Lower leg skin (tissue), 4 donors: ENCODE results near the gene CFAP74. TPM values are rescaled to one million over a fixed set of nuclear protein-coding genes. Genes with fewer than 3 reads are reported as not detected.

ENCODE experiments used
- DNase-seq, 2 donors: peaks; one replicate each; pipeline ENCODE4 v3.0.0-alpha.2; 2019; ENCODE audit warnings: low spot score in 2 of 2
- H3K4me3 ChIP-seq: fragments of 200-600 bp; sonication (generic); 2 replicates; pipeline ENCODE4 v1.5.1; 2017; ENCODE audit warnings: mild to moderate bottlenecking, low read depth; ENCODE audit not compliant: poor library complexity, severe bottlenecking
- POLR2A ChIP-seq, 2 donors: fragments of 450-650 bp; IDR thresholded peaks; one replicate each; pipeline ENCODE4 v1.6.1; 2016 to 2017; ENCODE audit warnings: antibody characterized with exemption in 2 of 2, mild to moderate bottlenecking in 1 of 2, moderate library complexity in 1 of 2
- WGBS, 2 donors: methylation state at CpG; one replicate each; pipeline ENCODE4 v1.1.5; 2018; 5-methylcytosine and 5-hydroxymethylcytosine counted together
- intact Hi-C: fragments of 100-400 bp; cut with DNase I; formaldehyde crosslinking; loops from one replicate; pipeline ENCODE4 v1.15.0; 2023; ENCODE audit warnings: low total_unique reads
- total RNA-seq, 4 donors: library from RNA; depleted of rRNA; stranded (reverse); fragments of >200 nt; gene quantifications; one replicate each; pipeline ENCODE4 v1.1.0, GENCODE V29; 2016
- TF ChIP-seq, protein P1 (sequence below), 3 donors: fragments of 450-650 bp; IDR thresholded peaks; one replicate each; pipeline ENCODE4 v1.5.1; 2016; ENCODE audit warnings: antibody characterized with exemption in 3 of 3, mild to moderate bottlenecking in 3 of 3, moderate library complexity in 2 of 3

CFAP74 gene
- under 1 TPM in 1 of 4 donors, not detected in 3; 0.10 TPM for total RNA-seq

DNA sequence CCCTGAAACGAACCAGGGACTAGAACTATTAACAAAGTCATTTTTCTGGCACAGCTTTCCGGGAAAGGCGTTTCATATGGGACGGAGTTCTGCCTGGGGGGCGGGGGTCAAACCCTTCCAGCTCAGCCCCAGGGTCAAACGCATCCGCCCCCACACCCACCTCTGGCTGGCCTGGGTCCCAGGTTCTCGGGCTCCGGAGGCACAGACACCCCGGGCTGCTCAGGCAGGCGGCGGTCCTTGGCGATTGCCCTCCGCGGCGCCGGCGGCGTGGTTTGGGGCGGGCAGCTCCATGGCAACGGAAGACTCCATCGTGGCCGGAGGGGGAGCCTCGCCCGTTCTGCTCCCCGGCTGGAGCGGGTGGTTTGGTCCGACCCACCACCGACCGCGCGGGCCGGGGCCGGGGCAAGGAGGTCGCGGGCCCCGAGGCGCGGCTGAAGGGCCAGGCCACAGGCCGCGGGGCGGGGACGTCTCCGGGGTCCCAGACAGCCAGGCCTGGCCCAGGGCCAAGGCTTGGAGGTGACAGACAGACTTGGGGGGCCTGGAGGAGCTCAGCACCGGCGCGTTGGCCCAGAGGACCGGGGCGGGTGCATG lies at the start of gene CFAP74:
Gene CFAP74 (minus strand): TSS at position 246 of the 591 bp plus-strand sequence. CDS start 12,830 bp downstream, outside the sequence.
- WGBS, 2 donors: 12 to 20% methylated on average over 21 to 22 of the region's 49 CpGs
- no peak within 1 kb of the TSS for H3K4me3 ChIP-seq
- TF ChIP-seq, protein P1, sequence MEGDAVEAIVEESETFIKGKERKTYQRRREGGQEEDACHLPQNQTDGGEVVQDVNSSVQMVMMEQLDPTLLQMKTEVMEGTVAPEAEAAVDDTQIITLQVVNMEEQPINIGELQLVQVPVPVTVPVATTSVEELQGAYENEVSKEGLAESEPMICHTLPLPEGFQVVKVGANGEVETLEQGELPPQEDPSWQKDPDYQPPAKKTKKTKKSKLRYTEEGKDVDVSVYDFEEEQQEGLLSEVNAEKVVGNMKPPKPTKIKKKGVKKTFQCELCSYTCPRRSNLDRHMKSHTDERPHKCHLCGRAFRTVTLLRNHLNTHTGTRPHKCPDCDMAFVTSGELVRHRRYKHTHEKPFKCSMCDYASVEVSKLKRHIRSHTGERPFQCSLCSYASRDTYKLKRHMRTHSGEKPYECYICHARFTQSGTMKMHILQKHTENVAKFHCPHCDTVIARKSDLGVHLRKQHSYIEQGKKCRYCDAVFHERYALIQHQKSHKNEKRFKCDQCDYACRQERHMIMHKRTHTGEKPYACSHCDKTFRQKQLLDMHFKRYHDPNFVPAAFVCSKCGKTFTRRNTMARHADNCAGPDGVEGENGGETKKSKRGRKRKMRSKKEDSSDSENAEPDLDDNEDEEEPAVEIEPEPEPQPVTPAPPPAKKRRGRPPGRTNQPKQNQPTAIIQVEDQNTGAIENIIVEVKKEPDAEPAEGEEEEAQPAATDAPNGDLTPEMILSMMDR (IDR thresholded peaks at IDR 0.05): no peak
- DNase-seq: no peak
- intact Hi-C loops: no loop called here

DNA sequence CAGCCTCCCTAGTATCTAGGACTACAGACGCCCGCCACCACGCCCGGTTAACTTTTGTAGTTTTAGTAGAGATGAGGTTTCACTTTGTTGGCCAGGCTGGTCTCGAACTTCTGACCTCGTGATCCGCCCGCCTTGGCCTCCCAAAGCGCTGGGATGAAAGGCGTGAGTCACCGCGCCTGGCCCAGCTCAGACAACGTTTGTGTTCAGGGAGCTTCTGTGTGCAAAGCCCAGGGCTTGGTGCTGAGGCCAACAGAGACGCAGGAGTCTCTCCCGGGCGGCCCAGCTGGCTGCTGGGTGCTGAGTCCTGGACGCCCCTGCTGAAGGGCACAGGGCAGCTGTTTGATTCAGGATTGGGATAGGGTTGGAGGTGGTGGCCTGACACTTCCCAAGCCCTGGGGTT lies 49.6 kb upstream of the CFAP74 start:
- no peak for DNase-seq
- whole genome bisulfite sequencing, 2 donors: 75 to 83% methylated on average over 10 to 17 of the region's 17 CpGs
- intact Hi-C loops: no loop called here
- H3K4me3 ChIP-seq: no peak overlapping the region
- TF ChIP-seq POLR2A (IDR thresholded peaks at IDR 0.05): no peak
- TF ChIP-seq, protein P1 (IDR thresholded peaks at IDR 0.05): no peak

- WGBS, 2 donors: 80 to 84% methylated on average over 10 of the region's 10 CpGs
- no peak for DNase-seq
- intact Hi-C loops: no loop called here
- no peak overlapping the region for H3K4me3 ChIP-seq
- TF ChIP-seq, protein P1 (IDR thresholded peaks at IDR 0.05): no peak
- TF ChIP-seq POLR2A (IDR thresholded peaks at IDR 0.05): no peak
Measured at GRCh38 chr1:2052756-2053155, 49.2 kb upstream of the CFAP74 start.

DNA sequence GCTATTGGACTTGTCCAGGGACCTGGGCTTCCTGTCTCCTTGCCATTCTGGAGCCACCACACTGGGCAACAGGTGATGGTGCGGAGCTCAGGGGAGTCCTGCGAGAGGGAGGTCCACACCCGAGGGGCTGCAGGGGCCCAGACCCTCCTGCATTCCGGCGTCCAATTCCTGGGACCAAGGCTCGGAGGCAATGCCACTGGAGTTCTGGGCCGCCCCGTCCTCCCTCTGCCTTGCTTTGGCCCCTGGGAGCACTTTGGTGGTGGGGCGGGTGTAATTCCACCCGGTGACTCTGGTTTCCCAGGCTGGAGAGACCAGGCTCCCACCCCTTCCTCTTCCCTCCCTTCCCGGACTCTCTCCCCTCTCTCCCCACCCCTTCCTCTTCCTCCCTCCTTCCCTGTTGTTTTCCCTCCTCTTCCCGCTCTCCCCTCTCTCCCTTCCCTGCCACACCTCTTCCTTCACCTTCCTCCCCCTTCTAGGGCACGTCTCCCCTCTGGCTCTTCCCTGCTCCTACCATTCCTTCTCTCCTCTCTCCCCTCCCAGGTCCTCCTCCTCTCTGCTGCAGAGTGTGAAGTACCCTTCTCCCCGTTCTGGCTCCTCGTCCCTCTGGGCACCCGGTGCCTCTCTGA lies 48.6 kb upstream of the CFAP74 start:
- TF ChIP-seq, protein P1 (IDR thresholded peaks at IDR 0.05): no peak
- no peak for TF ChIP-seq POLR2A (IDR thresholded peaks at IDR 0.05)
- intact Hi-C loops: no loop called here
- 63 to 68% methylated on average over 16 of the region's 16 CpGs for WGBS, 2 donors
- H3K4me3 ChIP-seq: no peak overlapping the region
- no peak for DNase-seq

DNA sequence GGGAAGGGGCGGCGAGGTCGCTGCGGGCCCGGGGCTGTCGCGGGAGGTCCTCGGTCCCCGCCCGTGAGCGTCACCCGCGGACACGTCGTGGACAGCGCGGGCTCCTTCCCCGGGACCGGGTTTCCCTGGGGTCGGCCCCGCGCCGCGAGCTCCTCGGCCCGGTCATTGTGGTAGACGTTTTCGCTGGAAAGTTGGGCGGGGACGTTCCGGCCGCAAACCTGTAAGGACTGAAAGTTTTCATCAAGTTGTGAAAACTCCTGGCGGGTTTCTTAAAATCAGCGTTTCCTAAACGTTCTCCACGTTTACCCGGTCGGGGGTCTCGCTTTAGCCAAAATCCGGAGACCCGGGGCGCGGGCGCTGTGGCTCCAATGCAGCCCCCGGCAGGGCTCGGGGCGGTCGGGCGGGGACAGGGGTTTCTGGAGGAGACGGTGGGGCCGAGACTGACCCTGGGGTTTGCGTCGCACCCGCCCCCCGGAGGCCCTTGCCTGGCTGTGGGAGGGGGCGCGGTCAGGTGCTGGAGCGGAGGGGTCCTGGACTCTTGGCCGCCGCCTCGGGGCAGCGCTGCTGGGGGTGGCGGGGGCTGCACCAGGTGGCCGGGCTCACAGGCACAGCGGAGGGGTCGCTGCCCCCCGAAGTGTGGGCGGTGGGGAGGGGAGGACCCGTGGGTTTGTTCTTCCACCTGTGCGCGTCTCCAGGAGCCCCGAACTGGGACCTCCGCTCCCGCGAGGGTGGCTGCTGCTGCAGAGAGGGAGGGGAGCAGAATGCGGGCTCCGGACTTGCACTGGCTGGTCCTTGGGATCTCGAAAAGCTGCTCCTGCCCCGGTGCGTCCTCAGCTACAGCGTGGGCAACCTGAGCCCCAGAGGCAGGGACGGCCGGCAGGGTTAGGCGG lies 47.5 kb upstream of the CFAP74 start:
- TF ChIP-seq, protein P1 (IDR thresholded peaks at IDR 0.05): no peak
- no peak for TF ChIP-seq POLR2A (IDR thresholded peaks at IDR 0.05)
- DNase-seq: no peak
- WGBS, 2 donors: 13 to 19% methylated on average over 34 to 40 of the region's 84 CpGs
- intact Hi-C loops: no loop called here
- H3K4me3 ChIP-seq: peak overlapping the region; percentile 26
